Hippocampal formation (tissue), 2 donors: ENCODE results near the gene EML3.
"Not testable (repeated sequence)": the region's sequence is repeated elsewhere in the genome, so short reads cannot be mapped to it uniquely, and the experiment has no call there.

Experiments
- DNase-seq, 2 donors: peaks; one replicate each; lab custom pipeline; 2025; lab: John Stamatoyannopoulos, UW

EML3 gene

GRCh38 chr11:62616957-62617356 lies 4.4 kb upstream of the EML3 start:
- not testable (repeated sequence) for DNase-seq

DNA sequence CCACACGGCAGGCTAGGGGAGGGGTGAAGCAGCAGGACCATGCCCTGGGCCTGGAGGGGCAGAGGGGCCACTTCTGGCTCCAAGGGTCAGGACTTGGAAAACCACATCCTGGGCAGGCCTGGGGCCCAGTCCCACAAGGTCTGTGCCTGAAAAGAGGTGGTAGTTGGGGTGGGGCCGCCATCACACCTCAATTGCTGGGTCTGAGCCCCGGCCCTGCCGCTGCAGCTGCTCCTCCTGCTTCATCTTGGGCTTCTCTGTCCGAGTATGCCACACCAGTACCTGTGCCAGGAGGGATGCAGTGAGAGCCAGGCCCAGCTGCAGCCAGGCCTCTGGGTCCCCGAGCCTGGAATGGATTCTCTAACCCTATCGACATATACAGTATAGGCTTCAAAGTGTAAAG lies 2.9 kb upstream of the EML3 start:
- no peak for DNase-seq

DNA sequence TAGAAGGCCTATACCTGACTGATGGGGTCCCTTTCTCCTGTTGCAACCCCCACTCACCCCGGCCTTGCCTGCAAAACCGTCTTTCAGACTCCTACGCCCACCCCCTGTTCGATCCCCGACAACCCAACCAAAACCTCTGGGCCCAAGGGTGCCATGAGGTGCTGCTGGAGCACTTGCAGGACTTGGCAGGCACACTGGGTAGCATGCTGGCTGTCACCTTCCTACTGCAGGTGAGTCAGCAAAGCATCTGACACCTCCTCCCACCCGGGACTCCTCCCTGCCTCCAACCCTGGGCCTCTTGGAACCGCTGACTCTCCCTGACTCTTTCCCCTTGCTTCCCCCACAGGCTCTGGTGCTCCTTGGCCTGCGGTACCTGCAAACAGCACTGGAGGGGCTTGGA lies 1.7 kb upstream of the EML3 start:
- DNase-seq, result no peak

DNA sequence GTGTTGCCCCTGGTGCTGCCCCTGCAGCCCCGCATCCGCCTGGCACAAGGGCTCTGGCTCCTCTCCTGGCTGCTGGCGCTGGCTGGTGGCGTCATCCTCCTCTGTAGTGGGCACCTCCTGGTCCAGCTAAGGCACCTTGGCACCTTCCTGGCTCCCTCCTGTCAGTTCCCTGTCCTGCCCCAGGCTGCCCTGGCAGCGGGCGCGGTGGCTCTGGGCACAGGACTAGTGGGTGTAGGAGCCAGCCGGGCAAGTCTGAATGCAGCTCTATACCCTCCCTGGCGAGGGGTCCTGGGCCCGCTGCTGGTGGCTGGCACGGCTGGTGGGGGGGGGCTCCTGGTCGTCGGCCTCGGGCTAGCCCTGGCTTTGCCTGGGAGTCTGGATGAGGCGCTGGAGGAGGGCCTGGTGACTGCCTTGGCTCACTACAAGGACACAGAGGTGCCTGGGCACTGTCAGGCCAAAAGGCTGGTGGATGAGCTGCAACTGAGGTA lies 760 bp upstream of the EML3 start:
- no peak for DNase-seq

- no peak for DNase-seq
These were observed 740 bp downstream of the EML3 start for GRCh38 chr11:62611705-62612365.

GRCh38 chr11:62610814-62611704 lies 1.5 kb downstream of the EML3 start:
- no peak for DNase-seq

GRCh38 chr11:62610403-62610802 lies 2.2 kb downstream of the EML3 start:
- DNase-seq, result no peak

DNA sequence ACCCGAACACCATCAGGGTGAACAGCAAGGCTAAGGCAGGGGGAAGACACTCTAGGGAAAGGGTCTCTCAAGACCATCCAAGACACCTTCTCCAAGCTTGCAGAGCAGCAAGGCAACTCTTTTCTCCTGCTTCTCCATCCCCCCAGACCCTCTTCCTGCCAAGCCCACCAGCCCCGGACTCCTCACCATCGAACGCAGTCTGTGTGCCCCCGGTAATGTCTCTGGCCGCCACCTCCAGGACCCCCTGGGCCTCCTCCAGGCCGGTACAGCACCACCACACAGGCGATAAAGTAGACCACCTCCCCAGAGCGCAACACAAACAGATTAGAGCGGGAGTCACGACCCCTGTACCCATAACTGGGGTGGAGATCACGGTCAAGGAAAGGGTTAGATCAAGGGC lies 3.8 kb downstream of the EML3 start:
- no peak for DNase-seq

- no peak for DNase-seq
These were observed 4.9 kb downstream of the EML3 start for GRCh38 chr11:62607714-62608113.

DNA sequence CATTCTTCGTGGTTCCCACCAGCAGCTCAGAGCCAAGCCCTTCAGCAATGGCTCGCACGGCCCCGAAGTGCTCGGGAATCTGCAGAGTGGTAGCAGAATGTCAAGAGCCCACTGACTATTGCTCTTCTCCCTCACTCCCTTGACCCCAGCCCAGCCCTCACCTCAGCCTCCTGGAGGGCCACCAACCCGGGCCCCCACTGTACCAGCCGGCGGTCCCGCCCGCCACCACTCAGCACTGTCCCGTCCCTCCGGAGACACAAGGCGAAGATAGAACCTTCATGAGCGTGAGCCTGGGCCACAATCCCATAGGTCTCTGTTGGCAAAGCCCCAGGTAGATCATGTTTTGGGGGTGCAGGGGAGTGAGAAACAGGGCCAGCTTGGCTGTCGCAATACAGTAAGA lies 6.7 kb downstream of the EML3 start:
- no peak for DNase-seq

DNA sequence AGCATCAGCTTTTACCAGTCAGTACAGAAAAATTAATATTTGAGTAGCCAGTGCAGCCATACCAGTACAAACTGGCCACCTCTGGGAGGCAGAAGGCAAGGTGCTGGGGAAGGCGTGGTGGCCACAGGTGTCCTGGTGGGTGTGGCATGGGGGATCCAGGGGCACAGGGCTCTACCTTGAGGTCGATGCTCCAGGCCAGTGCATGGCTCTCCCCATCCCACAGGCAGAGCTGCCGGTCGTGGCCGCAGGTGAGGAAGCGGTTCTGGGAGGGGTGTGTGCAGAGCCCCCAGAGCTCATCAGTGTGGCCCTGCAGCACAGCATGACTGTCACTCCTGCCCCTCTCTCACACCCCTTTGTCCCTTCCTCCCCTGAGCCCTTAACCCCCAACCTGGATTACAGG lies 7.1 kb downstream of the EML3 start:
- DNase-seq, result no peak

DNA sequence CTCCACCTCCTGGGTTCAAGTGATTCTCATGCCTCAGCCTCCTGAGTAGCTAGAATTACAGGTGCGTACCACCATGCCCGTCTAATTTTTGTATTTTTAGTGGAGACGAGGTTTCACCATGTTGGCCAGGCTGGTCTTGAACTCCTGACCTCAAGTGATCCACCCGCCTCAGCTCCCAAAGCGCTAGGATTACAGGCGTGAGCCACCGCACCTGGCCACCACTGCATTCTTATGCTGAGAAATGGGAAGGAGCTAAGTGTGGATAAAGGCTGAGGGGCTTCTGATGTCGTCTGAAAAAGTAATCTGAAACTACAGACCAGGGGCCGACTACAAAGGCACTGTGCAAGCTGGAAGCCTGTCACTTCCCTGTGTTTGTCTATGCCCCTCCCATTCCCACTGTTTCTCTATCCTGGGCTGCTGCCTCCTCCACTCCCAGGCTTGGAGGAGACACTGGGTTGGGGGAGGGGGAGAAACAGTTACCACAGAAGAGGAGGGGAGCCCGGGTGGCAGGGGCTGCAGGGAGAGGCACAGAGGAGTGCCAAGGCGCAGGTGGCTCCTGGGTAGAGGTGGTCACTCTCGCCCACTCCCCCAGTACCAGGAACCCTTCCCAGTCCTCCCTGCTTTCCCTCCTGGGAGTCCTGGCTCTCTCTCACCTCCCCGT lies 8.0 kb downstream of the EML3 start:
- no peak for DNase-seq

GRCh38 chr11:62603776-62604299 lies 8.7 kb downstream of the EML3 start:
- no peak for DNase-seq

GRCh38 chr11:62603072-62603408 lies 9.5 kb downstream of the EML3 start:
- no peak for DNase-seq

- peak; percentile 71 to 82 for DNase-seq
These were observed 10.2 kb downstream of the EML3 start for GRCh38 chr11:62602141-62603071.

GRCh38 chr11:62601372-62602140 lies 11.0 kb downstream of the EML3 start, which contains the start of gene MTA2:
MTA2 (minus strand) TSS chr11:62601865; CDS start chr11:62601450, 415 bp downstream.
- peak; percentile 94 to 96 for DNase-seq

DNA sequence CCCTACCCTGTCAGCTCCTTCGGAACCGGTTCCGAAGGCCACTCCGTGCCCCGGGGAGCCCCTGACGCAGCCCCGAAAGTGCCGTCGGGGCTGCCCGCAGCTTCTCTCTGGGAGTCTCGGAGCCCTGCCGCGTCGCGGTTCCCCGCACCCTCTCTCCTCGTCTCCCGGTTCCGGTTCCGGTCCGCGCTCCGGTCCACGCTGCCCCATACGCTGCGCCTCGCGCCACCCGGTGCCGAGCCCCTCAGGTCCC lies 11.5 kb downstream of the EML3 start:
- DNase-seq, result no peak

DNA sequence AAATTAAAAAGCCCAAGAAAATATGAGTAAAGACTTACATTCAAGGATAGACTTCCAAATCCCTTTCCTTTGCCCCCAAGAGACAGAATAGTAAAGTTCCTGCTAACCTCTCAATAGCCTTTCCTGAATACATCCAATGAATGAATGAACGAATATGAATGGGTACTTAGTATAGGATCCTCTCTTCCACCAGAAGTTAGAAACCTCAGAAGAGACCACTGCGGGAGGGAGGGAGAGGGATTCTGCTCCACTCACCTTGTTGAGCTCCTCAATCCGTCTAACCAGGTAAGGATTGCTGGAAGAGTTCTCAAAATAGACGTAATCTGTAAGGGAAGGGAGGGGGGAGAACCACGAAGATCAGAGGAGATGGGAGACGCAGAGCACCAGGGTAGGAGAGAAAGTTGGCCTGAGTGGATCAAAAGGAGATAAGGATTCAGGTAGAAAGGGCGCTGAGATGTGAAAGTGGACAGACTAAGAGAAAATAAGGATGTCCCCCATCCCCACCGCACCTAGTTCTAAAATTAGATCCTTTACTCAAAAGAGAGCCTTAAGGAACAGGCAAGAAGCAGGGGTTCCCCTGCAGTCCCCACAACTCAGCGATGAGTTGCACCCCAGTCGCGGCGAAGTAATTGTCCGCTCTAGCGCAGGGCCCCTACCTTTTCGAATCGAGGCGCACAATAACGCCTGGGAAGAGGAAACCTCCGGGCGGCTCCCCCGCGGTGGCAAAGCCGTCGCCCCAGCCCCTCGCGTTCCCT lies 12.0 kb downstream of the EML3 start:
- DNase-seq, result no peak

- no peak for DNase-seq
These were observed 12.7 kb downstream of the EML3 start for GRCh38 chr11:62599901-62600300.

DNA sequence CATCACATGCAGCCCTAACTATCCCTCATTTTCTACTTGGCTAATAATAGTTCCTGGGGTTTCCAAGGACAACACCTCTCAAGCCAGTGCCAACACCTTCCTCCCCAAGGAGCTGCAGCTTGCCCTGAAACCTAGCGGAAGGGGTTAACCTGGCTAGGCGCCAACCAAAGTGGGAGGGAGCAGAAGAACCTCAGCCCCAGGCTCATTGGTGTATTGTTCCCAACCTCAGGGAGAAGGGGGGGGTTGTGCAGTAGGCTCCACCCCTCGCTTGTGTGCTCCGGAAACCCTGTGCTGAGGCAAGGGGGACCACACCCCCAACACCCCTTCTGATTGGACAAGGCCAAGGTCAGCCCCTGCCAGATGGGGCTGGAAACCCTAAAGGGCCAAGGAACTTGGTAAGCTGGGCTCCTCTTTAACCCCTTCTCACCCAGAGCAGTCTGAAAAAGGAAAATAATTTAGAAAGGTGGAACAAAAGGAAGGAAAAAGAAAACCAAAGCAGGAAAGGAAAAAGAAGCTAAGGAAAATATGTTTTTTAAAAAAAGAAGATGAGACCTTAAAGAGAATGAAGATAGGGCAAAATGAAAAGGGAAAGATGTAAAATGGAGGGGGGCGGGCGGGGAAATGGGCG lies 13.4 kb downstream of the EML3 start:
- DNase-seq, result peak; percentile 88 to 91
